T-helper 22 cell (primary cell): ENCODE measurements around the gene NPIPA1.
"Not testable (repeated sequence)": the region's sequence is repeated elsewhere in the genome, so short reads cannot be mapped to it uniquely, and the experiment has no call there.

Source experiments
- DNase-seq: peaks from one replicate; pipeline ENCODE4 v3.0.0-alpha.2; 2020; ENCODE audit warnings: low read depth

The NPIPA1 gene

DNA sequence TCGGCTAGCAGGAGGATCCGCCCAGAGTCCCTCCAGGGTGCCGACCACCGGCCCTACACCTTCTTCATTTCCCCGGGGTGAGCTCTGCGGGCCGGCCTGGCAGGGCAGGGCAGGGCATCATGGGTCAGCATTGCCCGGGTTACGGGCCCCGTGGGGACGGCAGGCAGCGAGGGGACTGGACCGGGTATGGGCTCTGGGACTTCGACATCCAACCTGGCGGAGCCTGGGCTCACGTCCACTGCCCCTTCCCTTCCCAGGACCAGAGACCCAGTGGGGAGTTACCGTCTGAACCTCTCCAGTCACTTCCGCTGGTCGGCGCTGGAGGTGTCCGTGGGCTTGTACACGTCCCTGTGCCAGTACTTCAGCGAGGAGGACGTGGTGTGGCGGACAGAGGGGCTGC is 7.0 kb upstream of the NPIPA1 start:
- not testable (repeated sequence) for DNase-seq

DNA sequence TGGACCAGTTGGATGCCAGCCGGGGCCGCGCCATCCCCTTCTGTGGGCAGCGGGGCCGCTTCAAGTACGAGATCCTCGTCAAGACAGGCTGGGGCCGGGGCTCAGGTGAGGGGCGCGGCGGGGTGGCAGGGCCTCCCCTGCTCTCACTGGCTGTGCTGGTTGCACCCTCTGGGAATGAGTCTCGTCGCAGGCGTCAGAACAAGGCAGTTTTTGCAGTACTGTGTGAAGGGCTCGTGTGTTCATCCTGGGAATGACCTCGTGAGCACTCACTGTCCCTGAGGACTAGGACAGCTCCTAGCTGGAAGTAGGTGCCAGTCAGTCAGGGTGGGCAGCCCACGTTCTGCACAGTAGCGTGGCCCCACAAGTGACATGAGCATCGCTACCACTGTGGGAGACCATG is 6.3 kb upstream of the NPIPA1 start:
- DNase-seq = not testable (repeated sequence)

DNA sequence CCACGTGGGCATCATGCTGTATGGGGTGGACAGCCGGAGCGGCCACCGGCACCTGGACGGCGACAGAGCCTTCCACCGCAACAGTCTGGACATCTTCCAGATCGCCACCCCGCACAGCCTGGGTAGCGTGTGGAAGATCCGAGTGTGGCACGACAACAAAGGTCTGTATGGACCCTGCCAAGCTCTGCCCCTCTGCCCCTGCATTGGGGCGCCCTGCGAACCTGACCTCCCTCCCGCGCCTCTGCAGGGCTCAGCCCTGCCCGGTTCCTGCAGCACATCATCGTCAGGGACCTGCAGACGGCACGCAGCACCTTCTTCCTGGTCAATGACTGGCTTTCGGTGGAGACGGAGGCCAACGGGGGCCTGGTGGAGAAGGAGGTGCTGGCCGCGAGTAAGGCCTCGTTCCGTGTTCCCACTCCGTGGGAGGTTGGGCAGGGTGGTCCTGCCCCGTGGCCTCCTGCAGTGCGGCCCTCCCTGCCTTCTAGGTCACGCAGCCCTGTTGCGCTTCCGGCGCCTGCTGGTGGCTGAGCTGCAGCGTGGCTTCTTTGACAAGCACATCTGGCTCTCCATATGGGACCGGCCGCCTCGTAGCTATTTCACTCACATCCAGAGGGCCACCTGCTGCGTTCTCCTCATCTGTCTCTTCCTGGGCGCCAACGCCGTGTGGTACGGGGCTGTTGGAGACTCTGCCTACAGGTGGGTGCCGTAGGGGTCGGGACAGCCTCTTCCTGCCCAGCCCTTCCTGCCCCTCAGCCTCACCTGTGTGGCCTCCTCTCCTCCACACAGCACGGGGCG is 4.5 kb upstream of the NPIPA1 start:
- not testable (repeated sequence) for DNase-seq

DNA sequence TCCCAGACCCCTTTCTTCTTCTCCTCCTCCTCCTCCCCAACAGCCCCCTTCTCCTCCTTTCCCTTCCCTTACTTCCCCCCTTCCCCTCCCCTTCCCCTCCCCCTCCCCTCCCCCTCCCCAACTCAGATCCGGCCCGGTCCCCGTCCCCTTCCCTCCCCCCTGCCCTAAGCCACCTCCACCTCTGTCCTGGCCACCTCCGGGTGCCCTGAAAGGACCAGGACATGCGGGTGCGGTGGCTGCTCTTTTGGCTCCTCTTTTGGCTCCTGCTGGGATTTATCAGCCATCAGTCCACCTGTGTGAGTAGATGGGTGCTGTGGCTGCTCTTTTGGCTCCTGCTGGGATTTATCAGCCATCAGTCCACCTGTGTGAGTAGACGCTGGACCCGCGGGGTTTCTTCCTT is 751 bp downstream of the NPIPA1 start:
- DNase-seq = not testable (repeated sequence)

DNA sequence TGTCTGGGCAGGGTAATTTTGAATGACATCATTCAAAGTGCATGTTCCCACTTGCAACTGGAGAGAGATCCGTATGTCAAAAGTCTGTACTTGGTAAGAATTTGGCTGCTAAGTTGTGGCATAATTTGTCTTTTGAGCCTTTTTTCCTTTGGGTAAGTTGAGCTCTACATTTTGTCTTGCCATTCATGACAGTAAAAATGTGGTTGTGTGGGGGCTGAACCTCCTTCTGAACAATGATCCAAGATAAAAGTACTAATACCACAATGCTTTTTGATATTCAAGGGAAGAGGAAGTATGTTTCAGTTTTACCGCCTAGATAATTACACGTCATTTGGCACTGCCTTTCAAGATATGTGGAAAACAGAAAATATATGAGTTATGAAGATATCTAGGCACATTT is 5.4 kb downstream of the NPIPA1 start:
- not testable (repeated sequence) for DNase-seq

DNA sequence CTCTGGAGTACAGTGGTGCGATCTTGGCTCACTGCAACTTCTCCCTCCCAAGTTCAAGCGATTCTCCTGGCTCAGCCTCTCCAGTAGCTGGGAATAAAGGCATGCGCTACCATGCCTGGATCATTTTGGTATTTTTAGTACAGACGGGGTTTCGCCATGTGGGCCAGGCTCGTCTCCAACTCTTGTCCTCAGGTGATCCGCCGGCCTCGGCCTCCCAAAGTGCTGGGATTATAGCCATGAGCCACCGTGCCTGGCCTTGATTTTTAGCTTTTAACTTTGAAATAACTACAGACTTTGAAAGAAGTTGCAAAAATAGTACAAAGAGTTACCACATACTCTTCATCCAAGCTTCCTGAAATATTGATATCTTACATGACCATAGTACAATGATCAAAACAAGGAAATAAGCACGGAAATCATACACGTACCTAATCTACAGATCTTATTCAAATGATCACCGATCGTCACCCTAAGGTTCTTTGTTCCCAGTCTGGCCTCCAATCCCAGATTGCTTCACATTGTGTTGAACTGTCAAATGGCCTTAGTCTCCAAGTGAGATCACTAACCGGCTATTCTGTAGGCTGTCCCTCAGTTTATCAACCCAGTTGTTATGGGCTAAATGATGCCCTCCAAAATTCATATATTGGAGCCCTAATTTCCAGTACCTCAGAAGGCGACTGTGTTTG is 18.4 kb downstream of the NPIPA1 start:
- no peak for DNase-seq

DNA sequence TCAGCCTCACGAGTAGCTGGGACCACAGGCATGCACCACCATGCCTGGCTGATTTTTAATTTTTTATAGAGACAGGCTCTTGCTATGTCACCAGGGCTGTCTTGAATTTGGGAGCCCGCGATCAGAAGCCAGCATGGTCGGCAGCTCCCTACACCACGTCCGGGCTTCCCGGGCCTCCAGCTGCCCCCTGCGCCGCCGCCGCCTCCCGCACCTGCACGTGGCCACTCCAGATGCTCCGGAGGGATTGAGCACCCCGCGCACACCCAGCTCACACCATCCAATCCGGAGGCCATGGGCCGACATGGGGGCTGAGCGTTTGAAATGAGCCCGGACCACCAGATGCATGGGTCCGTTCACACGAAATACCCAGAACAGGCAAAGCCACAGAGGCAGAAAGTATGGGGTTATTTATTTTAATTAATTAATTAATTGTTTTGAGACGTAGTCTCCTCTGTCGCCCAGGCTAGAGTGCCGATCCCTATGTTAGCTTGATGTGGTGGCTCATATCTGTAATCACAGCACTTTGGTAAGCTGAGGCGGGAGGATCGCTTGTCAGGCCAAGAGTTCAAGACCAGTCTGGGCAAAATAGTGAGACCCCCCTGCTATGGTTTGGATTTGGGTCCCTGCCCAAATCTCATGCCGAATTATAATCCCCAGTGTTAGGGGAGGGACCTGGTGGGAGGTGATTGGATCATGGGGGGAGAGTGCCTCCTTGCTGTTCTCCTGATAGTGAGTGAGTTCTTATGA is 20.5 kb downstream of the NPIPA1 start:
- no peak for DNase-seq

DNA sequence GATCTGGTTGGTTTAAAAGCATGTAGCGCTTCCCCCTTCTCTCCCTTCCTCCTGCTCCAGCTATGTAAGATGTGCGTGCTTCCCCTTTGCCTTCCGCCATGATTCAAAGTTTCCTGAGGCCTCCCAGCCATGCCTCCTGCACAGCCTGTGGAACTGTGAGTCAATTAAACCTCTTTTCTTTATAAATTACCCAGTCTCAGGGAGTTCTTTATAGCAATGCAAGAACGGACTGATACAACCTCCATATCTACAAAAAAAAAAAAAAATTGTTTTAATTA is 21.0 kb downstream of the NPIPA1 start:
- no peak for DNase-seq

DNA sequence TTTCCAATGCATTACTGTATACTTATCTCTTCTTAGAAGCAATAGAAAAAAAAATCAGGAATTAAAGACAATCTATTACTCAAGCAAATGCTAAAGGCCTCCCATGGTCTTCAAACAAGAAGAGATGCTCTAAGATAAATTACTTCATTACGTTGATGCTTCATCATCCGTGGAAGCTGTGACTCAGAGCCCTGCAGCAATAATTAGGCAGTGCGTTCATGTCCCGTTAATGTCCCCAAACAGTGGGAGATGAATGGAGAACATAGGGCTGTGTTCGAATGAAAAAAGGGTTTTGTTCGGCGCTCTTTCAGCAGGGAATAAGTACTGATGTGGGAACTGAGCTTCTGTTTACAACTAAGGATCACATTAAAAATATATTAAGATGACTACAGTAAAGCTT is 21.7 kb downstream of the NPIPA1 start:
- no peak for DNase-seq

DNA sequence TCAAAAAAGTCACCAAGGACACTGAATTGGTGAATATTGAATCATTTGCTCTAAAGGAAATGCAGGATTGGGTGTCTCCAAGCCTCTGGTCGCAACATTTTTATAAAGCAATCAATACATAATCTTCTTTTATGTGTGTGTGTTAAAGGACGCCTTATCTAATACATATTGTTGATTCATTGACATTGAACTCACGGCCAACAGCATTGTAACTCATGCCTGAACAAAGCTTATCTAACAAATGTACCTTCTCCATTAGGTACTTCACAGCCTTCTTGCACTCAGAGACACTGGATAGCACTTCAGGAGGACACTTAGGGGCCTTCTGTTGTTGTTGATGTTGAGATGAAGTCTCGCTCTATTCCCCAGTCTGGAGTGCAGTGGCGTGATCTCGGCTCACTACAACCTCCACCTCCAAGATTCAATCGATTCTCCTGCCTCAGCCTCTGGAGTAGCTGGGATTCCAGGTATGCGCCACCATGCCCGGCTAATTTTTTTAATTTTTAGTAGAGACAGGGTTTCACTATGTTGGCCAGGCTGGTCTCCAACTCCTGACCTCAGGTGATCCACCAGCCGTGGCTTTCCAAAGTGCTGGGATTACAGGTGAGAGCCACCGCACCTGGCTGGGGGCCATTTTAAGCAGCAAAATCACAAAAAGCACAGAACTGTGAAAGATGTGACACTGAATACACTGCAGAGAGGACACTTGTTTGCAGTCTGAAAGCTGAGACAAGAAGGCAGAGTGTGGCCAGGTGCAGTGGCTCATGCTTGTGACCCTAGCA is 24.4 kb downstream of the NPIPA1 start:
- no peak for DNase-seq

DNA sequence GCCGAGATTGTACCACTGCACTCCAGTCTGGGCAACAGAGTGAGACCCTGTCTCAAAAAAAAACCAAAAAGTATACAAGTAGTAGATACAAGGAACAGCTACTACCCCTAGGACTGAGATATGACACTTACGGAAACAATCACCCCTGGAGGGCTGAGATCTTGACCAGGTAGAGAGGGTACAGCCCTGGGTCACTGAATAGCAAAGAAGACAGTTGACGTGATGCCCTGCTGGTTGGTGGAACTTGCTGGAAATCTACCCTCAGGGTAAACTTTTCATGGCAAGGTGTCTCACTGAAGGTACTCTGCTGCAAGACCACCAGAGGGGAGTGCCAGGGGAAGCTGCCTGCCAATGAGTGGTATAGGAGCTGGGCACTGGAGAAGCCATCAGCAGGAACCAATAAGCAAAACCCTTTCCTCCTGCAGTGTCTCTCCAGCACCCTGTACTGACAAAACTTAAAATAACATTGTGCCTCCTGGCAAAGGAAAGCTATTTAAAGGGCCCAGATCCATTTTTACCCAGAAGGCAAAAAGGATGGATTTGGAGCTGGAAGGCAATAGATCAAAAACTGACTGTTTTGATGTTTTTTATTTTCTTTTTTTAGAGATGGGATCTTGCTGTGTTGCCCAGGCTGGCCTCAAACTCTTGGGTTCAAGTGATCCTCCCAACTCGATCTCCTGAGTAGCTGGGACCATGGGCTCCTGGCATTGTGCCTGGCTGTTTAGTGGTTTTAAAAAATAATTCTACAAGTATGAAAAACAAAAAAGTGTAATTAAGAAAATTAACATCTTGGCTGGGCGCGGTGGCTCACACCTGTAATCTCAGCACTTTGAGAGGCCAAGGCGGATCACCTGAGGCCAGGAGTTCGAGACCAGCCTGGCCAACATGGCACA is 26.3 kb downstream of the NPIPA1 start:
- DNase-seq = no peak

DNA sequence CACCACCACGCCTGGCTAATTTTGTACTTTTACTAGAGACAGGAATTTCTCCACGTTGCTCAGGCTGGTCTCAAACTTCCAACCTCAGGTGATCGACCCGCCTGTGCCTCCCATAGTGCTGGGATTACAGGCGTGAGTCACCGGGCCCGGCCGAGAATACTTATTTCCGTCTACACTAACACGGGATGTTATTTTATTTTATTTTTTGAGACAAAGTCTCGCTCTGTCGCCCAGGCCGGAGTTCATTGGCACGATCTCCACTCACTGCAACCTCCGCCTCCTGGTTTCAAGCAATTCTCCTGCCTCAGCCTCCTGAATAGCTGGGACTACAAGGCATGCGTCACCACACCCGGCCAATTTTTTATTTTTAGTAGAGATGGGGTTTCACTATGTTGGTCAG is 28.1 kb downstream of the NPIPA1 start:
- no peak for DNase-seq

DNA sequence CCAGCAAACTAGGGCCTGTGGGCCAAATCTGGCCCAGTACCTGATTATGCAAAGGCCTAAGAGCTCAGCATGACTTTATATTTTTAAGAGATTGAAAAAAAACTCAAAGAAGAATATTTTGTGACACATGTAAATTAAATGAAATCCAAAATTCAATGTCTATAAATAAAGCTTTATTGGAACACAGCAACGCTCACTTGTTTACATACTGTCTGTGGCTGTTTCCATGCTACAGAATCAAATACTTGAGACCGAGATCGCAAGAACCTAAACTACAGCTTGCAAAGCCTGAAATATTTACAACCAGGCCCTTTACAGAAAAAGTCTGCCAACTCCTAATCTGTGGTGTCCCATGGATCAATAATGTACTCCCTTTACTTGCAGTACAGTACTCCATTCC is 32.6 kb downstream of the NPIPA1 start:
- not testable (repeated sequence) for DNase-seq

DNA sequence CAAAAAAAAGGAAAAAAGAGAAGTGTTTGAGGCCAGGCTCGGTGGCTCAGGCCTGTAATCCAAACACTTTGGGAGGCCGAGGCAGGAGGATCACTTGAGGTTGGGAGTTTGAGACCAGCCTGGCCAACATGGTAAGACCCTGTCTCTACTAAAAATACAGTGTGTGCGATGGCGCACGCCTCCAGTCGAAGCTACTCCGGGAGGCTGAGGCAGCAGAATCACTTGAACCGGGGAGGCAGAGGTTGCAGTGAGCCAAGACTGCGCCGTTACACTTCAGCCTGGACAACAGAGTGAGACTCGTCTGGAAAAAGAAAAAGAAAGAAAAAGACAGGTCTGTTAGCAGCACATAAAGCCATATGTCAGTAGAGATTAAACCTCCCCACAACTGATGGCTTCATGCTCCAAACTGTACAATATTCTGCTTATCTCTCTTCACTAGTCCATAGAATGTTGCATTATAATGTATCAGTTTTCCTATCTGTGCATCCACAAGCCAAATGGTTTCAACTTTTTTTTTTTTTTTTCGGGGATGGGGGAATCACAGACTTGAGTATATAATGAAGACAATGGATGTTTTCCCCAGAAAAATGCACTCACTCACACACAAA is 34.5 kb downstream of the NPIPA1 start:
- not testable (repeated sequence) for DNase-seq

DNA sequence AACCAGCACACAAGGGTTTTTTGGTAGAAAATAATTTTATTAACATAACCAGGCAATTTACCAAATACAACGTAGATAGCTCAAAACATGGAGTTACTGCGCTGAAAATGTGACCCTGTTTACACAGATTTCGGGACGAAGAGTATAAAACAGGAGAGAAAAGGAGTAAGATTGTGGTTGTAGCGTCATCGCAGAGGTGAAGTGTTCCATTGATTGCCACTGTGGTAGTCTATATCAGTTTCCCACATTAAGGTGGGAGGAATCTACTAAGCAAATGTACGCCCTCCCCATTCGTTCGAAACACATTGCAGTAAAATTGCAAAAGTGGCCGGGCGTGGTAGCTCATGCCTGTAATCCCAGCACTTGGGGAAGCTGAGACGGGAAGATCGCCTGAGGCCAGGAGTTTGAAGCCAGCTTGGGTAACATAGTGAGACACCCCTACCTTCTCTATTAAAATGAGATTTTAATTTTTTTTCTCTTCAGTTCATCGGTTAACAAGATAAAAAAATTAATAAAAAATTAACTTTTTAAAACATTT is 36.6 kb downstream of the NPIPA1 start:
- not testable (repeated sequence) for DNase-seq

DNA sequence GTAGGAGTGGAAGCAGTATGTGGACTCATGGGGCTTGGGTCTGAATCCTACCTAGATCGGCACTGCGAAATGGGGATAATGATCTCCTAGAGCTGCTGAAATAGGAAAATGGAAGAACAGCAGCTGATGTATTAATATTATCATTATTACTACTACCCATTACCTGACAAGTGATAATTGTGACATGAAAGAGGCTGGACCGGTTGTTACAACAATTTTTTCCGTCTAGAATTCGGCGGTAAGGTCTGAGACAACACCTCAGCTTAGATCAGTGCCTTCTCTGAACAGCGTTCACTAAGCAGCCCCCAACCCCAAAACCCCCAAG is 37.0 kb downstream of the NPIPA1 start:
- DNase-seq = not testable (repeated sequence)

DNA sequence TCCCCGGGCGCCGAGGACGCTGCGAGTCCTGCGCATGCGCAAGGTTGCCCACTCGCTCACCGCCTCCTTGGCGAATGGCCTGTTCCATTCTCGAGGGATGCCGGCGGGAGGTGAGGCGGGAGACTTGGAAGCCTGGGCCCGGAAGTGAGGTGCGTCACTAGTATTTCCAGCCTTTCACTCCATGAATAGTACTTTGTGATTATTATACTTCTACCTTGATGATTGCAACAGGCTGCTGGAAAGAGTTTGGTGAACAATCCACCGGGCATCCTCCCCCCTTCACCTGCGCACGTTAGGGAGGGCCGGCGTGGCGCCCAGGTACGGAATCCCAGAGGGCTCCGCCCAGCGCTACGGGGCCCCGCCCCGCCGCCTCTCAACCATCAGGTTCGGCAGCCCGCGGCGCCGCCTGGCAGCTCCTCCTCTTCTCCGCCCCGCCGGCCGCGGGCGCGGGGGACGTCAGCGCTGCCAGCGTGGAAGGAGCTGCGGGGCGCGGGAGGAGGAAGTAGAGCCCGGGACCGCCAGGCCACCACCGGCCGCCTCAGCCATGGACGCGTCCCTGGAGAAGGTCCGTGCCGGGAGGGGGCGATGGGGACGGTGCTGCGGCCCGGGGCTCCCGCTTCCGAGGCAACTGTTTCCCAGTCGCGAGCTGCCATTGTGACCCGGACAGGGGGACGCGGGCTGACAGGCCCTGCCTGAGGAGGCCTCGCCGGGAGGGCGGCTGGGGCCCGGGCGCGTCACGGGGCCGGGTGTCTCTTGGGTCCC is 37.6 kb downstream of the NPIPA1 start, which contains the start of gene PDXDC1:
TSS of gene PDXDC1 (plus strand) at position 371 of the 762 bp plus-strand sequence. CDS start at position 545, 174 bp downstream.
- DNase-seq = peak; percentile 96

DNA sequence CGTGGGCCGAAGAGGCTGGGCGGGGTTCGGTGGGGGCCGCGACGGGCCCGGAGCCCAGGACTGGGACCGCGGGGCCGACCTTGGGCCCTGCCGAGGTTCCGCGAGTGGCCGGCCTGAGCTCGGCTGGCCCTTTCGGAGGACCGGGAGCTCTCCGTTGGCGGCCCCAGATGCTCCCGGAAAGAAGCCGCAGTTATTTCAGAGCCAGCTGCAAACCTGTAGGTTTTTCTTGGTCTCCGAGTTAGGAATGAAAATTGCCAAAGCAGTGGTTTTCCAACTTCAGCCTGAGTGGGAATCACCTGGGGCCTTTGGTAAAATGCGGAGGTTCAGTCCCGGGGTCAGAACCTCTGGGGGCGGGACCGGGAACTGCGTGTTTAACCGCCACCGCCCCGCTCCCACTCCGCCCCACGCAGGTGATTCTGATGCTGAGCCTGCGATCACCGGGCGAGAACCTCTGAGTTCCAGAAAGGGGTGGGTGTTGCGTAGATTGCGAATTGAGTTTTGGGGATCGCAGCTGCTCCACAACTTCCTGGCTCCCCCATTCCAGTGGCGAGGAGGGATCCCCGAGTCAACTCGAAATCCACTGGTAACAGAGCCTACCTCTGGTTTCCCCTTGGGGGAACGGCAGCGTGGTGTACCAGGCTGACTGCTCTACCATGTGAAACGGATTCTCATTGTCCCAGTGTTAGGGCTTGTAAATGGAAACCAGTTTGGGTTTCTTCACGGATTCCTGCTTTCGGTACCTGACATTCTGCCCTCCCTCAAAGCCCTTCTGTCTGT is 38.4 kb downstream of the NPIPA1 start:
- peak; percentile 56 for DNase-seq
